MCF 10A (cell line): ENCODE results near the gene CCDC38. TPM values are rescaled to one million over a fixed set of nuclear protein-coding genes. Genes with fewer than 3 reads are reported as not detected.

Source experiments
- BruUV-seq: library from RNA; stranded (reverse); fragments of 400-500 nt; replicated peaks from 2 replicates; lab custom pipeline; 2021; lab: Mats Ljungman, UMichigan
- CTCF ChIA-PET: fragments of 300-600 bp; sonication (Branson Sonifier 250); formaldehyde crosslinking; extraction: SDS; loops from one replicate; lab custom pipeline; 2021; ENCODE audit warnings: antibody characterized with exemption, inconsistent platforms; lab: Yijun Ruan, JAX
- POLR2A ChIA-PET: fragments of 300-600, 350-650 bp; sonication (Branson Sonifier 250); formaldehyde crosslinking; extraction: SDS; loops from one replicate; lab custom pipeline; 2020; ENCODE audit warnings: antibody characterized with exemption, inconsistent platforms; lab: Yijun Ruan, JAX
- DNase-seq: peaks from one replicate; pipeline ENCODE4 v3.0.0-alpha.2; 2018; ENCODE audit not compliant: unreplicated experiment
- H3K27ac Mint-ChIP-seq: one replicate; pipeline ENCODE4 v1.8.0; 2022; ENCODE audit warnings: mild to moderate bottlenecking, low read depth, mixed read lengths; ENCODE audit not compliant: unreplicated experiment
- H3K27me3 Mint-ChIP-seq: one replicate; pipeline ENCODE4 v1.8.0; 2022; ENCODE audit warnings: mixed read lengths; ENCODE audit not compliant: insufficient read depth, unreplicated experiment
- H3K36me3 Mint-ChIP-seq: one replicate; pipeline ENCODE4 v1.8.0; 2022; ENCODE audit warnings: mild to moderate bottlenecking, moderate library complexity, mixed read lengths; ENCODE audit not compliant: insufficient read depth, unreplicated experiment
- H3K4me1 Mint-ChIP-seq: one replicate; pipeline ENCODE4 v1.8.0; 2022; ENCODE audit warnings: mixed read lengths; ENCODE audit not compliant: insufficient read depth, unreplicated experiment
- H3K4me3 Mint-ChIP-seq: one replicate; pipeline ENCODE4 v1.8.0; 2022; ENCODE audit warnings: mild to moderate bottlenecking, moderate library complexity, mixed read lengths; ENCODE audit not compliant: unreplicated experiment
- H3K9me3 Mint-ChIP-seq: one replicate; pipeline ENCODE4 v1.8.0; 2022; ENCODE audit warnings: mixed read lengths; ENCODE audit not compliant: unreplicated experiment
- intact Hi-C: fragments of 100-400 bp; cut with micrococcal nuclease; formaldehyde crosslinking; loops from 2 replicates; pipeline ENCODE4 v1.14.1; 2022
- total RNA-seq: library from RNA; stranded (reverse); gene quantifications from 2 replicates; pipeline ENCODE4 v1.2.3, GENCODE V29; 2022
- TF ChIP-seq, protein P1 (sequence below): fragments of 200-600 bp; IDR thresholded peaks from one replicate; pipeline ENCODE4 v1.8.0; 2022; ENCODE audit warnings: antibody characterized with exemption, mild to moderate bottlenecking; ENCODE audit not compliant: unreplicated experiment

CCDC38 gene
- total RNA-seq, 1 experiment from 2014 or later = not detected

DNA sequence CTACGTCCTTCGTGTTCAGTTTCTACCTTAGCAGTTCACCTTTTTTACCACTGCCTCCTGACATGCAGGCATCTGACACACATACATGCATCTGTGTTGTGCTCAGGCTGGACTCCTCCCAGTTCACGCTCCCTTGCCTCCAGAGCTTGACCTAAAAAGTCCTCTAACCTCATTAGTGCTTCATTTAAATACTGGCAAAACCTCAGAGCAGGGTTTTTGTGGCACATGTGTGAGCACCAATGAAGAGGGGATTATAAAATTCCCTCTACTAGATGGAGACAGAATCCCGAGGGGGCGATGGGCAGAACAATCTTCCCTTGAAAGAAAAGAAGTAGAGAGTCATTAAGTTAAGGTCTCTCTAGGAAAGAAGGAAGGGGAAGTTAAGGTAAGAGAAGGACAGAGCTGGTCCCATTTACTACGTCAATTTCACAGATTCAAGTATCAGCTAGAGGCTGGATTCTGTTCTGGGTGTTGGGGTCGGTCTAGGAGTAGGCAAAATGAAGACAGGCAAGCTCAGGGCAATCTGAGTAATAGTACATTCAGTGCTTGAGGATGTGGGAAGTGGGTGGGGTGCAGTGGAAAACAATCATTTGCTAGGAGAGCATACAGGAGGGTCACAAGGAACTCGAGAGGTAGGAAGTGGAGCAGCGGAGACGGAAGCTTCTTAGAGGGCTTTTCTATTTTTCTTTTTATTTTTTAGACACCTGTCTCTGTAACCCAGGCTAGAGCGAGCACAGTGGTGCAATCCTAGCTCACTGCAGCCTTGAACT, 46.3 kb upstream of the CCDC38 start:
- H3K4me3 Mint-ChIP-seq = no peak overlapping the region
- no TSS peak for BruUV-seq
- peaks cover 5% of the 10 kb centered on the region for H3K4me1 Mint-ChIP-seq
- TF ChIP-seq, protein P1, sequence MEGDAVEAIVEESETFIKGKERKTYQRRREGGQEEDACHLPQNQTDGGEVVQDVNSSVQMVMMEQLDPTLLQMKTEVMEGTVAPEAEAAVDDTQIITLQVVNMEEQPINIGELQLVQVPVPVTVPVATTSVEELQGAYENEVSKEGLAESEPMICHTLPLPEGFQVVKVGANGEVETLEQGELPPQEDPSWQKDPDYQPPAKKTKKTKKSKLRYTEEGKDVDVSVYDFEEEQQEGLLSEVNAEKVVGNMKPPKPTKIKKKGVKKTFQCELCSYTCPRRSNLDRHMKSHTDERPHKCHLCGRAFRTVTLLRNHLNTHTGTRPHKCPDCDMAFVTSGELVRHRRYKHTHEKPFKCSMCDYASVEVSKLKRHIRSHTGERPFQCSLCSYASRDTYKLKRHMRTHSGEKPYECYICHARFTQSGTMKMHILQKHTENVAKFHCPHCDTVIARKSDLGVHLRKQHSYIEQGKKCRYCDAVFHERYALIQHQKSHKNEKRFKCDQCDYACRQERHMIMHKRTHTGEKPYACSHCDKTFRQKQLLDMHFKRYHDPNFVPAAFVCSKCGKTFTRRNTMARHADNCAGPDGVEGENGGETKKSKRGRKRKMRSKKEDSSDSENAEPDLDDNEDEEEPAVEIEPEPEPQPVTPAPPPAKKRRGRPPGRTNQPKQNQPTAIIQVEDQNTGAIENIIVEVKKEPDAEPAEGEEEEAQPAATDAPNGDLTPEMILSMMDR = no peak
- ChIA-PET POLR2A (no interaction called here), CTCF (interaction anchor here (0.5 to 1.7 kb wide), 4 partner anchors 10 to 483 kb away, joined by 3 to 6 read pairs (median 3); no protein-coding TSS in a partner anchor)
- intact Hi-C loops = no loop called here
- no peaks in the 10 kb centered on the region for H3K9me3 Mint-ChIP-seq
- DNase-seq = no peak
- H3K27me3 Mint-ChIP-seq = no peaks in the 10 kb centered on the region
- H3K27ac Mint-ChIP-seq = no peak overlapping the region
- no peaks in the 10 kb centered on the region for H3K36me3 Mint-ChIP-seq

DNA sequence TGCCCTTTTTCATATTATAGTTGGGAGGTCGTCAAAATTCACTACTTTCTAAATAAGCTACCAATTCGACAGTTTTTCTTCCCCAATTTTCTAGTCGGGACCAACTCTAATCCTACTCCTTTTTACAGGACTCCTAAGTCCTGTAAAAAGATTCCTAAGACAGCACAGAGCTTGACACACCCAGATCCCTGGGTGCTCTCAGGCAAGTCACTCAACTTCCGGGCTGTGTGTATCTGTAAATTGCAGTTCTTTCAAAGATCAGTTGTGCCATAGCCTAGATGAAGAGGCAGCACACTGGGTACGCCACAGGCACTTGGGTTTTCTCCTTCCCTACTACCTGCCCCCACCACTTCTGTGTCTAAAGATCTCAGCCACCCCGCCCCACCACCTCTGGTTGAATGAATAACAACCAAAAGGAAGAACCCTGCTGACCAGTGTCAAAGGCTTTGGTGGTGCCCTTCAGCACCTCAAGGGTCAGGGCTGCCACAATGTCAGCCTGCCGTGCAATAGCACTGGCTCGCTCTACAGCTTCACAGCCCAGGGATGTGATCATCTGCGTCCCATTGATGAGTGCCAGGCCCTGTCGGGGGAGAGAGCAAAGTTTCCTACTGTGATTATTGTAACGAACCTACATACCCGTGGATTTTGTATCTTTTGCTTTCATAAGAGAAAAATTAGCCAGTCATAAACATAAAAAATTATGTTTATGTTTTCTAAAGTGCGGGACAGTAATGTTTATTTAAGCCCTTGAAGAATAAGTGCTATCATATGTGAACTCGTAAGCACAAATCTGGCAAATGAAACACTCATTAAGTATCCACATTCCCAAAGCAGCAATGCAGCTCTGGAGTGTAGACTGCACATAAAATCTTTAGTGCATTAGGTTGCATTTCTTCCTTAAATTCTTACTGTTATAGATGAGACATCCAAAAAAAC, 44.5 kb upstream of the CCDC38 start:
- intact Hi-C loops = no loop called here
- Mint-ChIP-seq H3K27me3 (no peaks in the 10 kb centered on the region), H3K4me3 (no peak overlapping the region), H3K4me1 (peaks cover 5% of the 10 kb centered on the region), H3K9me3 (no peaks in the 10 kb centered on the region), H3K36me3 (no peaks in the 10 kb centered on the region), H3K27ac (no peak overlapping the region)
- no peak for DNase-seq
- no TSS peak for BruUV-seq
- TF ChIP-seq, protein P1 = no peak
- ChIA-PET POLR2A (no interaction called here), CTCF (interaction anchor here (0.7 to 1.0 kb wide), 3 partner anchors 11 to 32 kb away, joined by 3 read pairs; no protein-coding TSS in a partner anchor)

- Mint-ChIP-seq H3K4me3 (no peak overlapping the region), H3K27me3 (no peaks in the 10 kb centered on the region), H3K27ac (no peak overlapping the region), H3K36me3 (no peaks in the 10 kb centered on the region), H3K9me3 (no peaks in the 10 kb centered on the region), H3K4me1 (peaks cover 5% of the 10 kb centered on the region)
- ChIA-PET POLR2A (interaction anchor here (0.7 to 1.0 kb wide), 2 partner anchors 13 to 1592 kb away, joined by 3 to 4 read pairs; no protein-coding TSS in a partner anchor), CTCF (interaction anchor here (0.7 to 1.6 kb wide), 2 partner anchors 13 to 1416 kb away, joined by 3 to 5 read pairs; no protein-coding TSS in a partner anchor)
- peak; percentile 24 for DNase-seq
- BruUV-seq = no TSS peak
- TF ChIP-seq, protein P1 = no peak
- intact Hi-C loops = no loop called here
These were observed 42.3 kb upstream of the CCDC38 start for GRCh38 chr12:95984682-95985081.

DNA sequence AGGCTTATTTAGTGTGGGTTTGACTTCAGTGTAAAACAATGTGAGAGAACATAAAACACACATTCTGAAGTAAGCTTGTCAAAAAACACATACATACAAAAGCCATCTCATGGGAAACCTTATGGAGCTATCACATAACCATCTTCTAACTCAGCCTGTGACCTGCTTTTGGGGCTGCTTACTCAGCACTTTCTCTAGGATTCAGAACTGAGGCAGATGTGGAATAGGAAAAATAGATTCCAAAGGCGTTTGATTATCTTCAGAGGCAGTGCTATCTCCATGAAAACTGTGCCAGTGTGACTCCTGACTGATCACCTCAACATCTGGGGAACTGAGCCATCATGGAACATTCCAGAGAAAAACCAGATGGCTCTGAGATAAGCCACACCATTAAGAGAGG, 40.2 kb upstream of the CCDC38 start:
- ChIA-PET CTCF (interaction anchor here (0.7 to 0.8 kb wide), 2 partner anchors 11 to 16 kb away, joined by 3 to 5 read pairs; no protein-coding TSS in a partner anchor), POLR2A (no interaction called here)
- TF ChIP-seq, protein P1 = no peak
- intact Hi-C loops = no loop called here
- no TSS peak for BruUV-seq
- H3K27ac Mint-ChIP-seq = no peak overlapping the region
- H3K4me1 Mint-ChIP-seq = peaks cover 5% of the 10 kb centered on the region
- no peaks in the 10 kb centered on the region for H3K27me3 Mint-ChIP-seq
- H3K36me3 Mint-ChIP-seq = no peaks in the 10 kb centered on the region
- H3K9me3 Mint-ChIP-seq = no peaks in the 10 kb centered on the region
- no peak for DNase-seq
- no peak overlapping the region for H3K4me3 Mint-ChIP-seq
